Activated gamma-delta T cell treated with Interleukin-2 at 50 U/mL for 16 hours (primary cell): ENCODE data around the gene PPT2.
"Not testable (repeated sequence)": the region's sequence is repeated elsewhere in the genome, so short reads cannot be mapped to it uniquely, and the experiment has no call there.

Experiments
- DNase-seq: peaks from one replicate; pipeline ENCODE4 v3.0.0-alpha.2; 2020

PPT2 gene

DNA sequence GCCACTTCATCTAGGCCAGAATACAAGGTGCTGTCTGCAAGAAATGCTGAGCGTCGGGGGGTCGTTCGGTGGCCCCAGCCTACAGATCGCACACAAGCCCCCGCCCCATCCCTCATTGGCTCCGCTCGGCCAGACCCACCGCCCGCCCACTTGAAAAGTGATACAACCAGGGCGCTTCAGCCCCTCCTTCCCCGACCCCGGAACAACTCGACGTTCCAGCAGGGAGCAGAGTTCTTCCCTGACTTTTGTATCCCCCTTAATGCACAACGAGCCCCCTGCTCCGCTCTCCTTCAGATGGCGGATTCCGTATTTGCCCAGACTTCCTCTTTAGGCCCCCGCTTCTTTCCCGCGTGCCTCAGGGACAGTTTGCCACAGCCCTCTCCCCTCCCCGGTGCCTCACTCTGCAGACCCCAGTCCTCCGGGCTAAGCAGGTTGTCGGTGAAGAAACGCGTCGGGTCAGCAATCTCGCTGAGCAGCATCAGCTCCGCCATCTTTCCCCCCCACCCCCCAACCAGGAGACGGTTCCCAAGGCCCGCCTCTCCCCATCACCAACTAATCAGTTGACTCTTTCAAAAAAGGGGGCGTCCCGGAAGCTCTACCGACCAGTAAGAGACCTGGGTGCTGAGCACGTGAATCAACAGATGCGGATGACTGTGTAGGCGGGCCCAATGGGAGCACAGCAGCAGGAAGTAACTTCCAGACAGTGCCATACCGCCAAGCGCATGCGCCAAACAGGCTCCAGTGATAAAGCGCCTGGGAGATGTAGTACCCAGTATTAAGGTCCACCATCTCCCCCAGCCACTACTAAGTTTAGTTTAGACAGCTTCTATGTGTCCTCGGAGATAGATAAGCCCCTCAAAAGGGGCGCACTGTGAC, 26.0 kb upstream of the PPT2 start, which contains the start of gene ATF6B:
ATF6B (minus strand) TSS at position 530 of the 876 bp plus-strand sequence; CDS start at position 491, 39 bp downstream.
- DNase-seq: peak; percentile 97

DNA sequence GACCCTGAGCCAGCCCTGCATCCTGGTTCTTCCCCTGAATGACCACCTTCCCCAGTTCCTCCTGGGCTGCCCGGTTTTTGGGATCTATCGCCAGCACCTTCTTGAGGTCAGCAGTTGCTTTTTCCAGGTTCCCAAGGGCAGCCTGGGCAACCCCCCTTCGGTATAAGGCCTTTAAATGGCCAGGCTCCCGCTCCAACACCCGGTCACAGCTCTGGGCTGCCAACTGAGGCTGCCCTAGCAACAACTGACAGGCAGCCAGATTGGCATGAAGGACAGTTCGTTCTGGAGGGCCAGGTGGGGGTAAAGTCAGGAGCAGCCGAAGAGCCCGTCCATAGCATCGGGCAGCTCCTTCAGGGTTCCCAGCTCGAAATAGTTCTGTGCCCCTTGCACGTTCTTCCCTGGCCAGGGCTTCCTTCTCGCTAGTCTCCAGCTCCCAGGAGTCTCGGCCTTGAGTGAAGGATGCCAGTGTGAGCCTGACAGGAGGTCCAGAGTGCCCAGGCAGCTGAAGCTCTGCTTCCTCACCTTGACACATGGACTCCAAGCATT, 25.1 kb upstream of the PPT2 start:
- DNase-seq: no peak

DNA sequence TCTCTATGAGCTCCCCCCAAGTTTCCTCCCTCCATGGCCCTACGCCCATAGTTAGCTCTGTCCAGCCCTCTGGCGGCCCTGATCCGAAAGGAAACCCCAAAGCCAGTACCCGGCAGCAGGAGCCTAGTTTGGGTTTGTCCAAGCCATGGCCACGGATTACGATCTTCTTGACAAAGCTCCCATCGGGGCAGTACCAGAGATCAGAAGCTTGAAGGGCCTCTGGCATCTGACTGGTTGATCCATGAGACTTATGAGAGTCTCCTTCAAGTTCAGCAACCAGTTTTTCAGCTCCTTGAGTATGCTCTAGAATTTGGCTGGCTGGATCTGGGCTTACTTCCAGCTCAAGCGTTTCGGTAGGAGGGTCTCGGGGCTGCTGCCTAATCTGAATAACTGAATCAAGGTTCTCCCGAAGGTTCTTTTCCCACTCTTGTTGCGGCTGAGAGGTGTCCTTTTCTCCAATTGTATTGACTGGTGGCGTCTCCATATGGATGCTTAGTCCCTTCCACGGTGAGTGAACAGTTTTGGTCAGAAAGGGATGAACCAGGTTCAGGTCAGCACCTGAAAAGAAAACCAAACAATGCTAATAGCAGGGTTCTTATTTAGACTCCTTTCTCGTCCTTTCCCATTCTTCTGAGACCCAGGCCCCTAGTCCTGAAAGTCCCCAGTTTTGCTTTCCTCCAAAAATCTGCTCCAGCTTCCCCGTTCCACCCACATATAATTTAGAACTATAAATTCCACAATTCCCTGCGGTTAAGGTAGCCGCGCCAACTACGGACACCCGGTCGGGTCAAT, 24.4 kb upstream of the PPT2 start:
- no peak for DNase-seq

DNA sequence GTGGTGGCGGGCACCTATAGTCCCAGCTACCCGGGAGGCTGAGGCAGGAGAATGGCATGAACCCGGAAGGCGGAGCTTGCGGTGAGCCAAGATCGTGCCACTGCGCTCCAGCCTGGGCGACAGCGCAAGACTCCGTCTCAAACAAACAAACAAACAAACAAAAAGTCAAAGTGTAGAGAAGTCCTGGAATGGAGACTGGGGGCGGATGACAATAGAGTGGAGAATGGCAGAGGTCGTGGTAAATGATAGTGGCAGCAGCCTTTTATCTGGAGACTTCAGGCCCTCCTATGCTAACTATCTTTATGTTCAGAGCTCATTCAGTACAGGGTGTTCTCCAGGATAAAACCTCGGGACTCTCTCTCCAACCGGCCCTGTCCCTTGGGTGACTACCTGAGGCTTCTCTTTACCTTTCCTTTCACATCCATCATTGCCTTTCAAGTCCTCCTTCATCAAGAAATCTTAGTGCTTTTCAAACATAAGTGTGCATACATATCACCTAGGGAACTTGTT, 22.4 kb upstream of the PPT2 start:
- DNase-seq: no peak

DNA sequence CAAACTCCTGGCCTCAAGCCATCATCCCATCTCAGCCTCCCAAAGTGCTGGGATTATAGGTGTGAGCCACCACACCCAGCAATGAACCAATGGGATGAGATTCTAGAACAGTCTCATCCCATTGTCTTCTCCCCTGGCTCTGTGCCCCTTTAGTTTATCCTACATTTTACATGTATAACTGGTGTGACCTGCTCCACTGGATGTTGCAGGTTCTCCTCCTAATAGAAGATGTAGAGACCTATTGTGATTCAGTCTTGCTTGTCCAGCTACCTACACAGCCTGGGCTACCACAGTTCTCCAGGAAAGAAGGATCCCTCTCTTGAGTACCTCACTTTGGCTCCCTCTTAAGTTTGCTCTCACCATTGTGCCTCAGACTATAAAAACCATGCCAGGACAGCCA, 21.8 kb upstream of the PPT2 start:
- DNase-seq: no peak

DNA sequence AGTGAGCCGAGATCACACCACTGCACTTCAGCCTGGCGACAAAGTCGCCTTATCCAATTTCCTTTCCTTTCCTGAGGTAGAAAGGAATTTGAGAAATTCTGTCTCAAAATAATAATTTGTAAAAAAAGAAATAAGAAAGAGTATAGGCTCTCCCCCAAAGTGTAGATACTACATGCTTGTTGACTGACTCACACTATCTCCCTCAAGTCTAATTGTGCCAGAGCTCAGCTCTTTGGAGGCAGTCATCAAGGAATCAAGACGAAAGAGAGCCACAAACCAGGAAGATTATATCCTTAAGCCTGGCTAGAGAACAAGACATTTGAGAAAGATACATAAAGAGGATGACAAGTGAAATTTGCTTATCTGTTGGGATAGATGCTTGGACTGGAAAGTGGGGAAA, 20.2 kb upstream of the PPT2 start:
- DNase-seq: no peak

DNA sequence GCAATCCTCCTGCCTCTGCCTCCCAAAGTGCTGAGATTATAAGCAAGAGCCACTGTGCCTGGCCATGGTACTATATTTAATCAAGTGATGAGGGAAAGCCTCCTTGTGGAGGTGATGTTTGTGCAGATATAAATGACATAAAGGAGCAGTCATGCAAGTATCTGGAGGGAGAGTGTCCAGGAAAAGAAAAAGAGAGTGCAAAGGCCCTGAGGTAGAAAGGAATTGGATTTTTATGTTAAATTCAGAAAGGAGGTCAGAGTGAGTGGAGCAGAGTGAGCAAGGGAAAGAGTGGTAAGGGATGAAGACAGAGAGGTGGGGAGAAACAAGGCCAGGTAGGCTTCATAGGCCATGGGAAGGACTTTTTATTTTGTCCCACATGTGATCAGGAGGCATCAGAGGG, 16.5 kb upstream of the PPT2 start:
- no peak for DNase-seq

DNA sequence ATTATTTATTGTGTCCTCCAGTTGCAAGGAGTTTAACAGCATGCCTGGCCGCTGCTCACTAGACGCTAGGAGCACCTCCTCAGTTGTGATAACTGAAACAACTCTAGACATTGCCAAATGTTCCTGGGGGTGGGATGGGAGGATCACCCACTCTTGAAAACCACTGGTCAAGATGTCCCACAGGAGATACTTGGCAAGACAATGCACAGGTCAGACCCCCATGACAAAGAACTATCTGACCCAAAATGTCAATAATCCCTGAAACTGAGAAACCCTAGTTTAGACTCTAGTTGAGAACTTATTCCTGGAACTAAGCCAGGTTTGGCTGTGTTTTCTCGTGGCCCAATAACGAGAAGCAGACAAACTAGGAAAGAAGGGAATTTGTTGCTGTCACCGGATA, 14.4 kb upstream of the PPT2 start:
- no peak for DNase-seq

DNA sequence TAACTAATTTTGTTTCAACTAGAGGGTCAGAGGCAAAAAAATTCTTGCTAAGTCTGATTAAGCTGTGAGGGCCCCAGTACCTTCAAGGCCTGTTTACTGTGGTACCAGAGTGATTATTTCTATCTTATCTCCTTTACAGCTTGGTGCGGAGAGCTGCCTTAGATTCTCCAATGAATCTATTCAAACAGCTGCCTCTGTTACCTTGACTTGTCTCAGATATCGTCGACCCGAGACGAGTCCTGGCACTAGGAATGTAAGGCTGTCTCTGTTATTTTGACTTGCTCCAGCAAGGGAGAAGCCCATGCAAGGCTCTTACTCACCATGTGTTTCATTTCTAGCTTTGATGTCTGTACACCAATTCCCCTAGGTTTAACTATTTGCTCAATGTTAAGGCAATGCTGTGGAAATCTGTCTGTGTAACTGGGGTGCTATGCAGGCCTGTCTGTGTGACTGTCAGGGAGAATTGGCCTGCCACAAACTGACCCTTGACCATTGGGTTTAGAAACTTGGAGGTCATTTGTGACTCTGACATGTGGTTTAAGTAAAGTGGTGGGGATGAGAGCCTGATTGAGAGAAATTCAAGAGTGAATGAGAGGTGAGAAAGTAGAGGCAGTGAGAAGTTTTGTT, 13.4 kb upstream of the PPT2 start:
- DNase-seq: no peak

DNA sequence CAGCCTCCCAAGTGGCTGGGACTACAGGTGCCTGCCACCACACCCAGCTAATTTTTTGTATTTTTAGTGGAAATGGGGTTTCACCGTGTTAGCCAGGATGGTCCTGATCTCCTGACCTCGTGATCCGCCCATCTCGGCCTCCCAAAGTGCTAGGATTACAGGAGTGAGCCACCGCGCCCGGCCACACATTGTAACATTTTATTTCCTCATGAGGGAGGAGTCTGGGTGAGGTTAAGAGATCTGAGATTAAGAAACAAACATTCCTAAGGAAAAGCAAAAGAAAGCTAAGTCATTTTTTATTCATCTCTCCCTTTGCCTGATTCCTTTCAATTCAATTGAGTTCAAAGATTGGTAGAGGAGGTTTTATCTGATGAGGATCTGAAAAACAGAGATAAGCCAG, 9.7 kb upstream of the PPT2 start:
- not testable (repeated sequence) for DNase-seq

DNA sequence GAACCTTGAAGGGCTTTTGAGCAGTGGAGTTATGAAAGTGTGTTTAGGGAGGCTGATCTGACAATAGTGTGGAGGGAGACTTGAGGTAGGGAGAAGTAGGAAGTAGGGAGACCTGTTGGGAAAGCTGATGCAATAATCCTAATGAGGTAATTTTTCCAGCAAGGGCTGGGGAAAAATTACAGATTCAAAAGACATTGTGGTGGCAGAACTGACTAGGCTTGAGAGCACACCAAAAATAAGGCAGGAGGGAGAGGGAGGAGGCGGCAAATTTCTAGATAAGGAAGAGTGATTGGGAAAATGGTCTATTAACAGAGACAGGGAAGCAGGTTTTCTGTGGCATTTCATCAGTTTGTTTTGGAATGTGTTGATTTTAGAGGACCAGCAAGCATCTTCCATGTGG, 7.7 kb upstream of the PPT2 start:
- DNase-seq: no peak

DNA sequence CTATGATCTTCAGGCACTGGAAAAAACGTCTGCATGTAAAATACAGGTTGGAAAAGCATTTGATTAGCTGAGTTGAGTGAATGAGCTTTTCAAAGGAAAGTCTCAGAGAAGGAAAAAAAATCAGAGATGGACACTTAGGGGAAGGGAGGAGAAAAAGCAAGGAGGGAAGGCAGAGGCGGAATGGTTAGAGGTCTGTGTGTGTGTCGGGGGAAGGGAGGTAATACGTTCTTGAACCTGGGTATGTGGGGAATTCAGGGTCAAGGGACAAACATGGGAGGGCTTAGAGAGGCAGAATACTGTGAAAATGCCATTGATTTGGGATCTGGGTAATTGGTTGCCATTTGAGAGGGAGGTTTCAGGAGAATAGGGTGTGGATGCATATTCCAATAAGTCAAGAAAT, 7.3 kb upstream of the PPT2 start:
- no peak for DNase-seq

DNA sequence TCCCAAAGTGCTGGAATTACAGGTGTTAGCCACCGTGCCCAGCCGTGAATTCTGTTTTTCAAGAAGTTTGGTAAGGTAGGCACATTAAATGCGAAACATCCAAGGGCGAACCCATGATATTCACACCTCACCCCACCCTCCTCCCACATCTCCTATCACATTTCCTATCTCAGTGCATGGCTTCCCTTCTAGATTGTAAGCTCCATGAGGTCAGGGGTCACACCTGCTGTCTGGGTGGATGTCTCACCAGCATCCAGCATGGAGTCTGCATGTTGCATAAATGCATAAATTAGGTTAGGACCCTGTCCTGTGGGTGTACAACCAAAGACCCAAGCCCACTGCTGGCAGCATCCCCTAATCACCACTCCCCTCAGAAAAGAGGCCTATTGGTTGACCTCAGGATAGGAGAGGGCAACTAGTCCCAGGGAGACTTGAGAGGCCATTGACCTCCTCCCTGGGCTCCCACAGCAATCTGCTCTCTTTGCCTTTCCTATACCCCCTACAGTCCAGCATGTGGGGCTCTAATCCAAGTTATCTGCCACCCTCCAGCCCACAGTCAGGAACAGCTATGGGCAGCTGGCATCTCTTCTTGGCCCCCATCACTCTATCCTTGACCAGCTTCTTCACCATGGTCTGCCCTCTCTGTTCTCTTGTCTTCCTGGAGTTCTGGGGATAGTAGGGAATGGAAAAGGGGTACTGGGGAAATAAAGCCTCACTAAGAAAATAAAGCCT, 6.4 kb upstream of the PPT2 start:
- DNase-seq: no peak

DNA sequence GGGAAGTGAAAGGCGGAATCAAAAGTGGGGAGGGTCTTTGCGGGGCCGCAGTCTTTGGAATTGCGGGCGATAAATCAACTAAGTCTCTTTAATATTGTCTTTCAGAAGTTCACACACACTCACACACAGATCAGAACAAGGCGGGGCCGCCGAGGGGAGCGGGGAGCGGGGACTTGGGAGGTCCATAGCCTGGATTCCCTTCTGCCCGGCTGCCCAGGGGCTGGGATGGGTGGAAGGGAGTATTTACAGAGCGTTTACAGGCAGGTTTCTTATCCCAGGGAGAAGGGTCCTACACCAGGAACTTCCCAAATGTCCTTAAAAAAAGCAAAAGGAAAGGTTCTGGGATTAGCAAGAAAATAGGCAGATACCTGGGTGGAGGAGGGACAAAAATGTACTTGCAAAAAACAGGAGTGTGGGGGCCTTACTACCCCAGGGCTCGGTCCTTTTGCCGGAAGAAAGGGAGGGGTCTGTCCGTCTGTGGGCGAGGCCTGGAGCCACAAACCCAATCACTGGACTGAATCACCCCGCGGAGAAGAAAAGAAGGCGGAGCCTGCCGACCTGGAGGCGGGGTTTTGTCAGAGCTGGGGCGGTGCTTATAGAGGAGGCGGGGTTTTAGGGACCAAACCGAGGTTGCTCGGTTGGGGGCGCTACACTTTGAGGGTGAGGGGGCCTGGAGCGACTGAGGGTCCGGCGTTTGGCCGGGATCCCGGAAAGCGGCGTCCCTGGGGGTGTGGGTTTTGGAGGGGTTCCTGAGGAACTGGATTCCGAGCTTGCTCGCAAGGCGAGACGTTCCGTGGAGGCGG, 5.5 kb upstream of the PPT2 start:
- DNase-seq: peak; percentile 69

DNA sequence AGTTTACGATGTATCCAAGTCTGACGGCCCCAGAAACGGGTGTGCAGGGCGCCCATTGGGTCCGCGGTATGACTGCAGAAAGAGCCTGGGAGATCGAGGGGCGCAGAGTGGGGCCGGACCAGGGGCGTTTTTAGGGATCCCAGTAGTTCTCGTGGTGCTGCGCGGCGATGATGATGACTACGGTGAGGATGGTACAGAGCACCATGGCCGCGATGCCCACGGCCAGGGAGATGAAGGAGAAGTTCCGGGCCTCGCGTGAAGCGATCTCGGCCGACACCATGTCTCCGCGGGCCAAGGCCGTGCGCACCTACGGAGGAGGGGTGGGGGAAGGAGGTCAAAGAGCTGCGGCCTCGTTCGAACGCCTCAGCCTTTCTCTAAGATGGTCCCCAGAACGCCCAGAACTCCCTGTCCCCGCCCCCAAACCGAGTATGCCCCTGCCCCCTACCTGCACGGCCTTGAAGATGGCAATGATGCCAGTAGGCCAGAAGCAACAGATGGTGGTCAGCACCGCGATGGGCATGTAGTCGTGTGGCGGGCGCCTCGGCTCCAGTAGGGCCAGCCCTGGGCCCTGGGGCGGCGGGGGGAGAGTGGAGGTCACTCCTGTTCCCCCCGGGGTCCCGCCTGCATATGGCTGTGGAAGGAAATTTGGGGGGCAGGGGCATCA, 4.7 kb upstream of the PPT2 start:
- no peak for DNase-seq

DNA sequence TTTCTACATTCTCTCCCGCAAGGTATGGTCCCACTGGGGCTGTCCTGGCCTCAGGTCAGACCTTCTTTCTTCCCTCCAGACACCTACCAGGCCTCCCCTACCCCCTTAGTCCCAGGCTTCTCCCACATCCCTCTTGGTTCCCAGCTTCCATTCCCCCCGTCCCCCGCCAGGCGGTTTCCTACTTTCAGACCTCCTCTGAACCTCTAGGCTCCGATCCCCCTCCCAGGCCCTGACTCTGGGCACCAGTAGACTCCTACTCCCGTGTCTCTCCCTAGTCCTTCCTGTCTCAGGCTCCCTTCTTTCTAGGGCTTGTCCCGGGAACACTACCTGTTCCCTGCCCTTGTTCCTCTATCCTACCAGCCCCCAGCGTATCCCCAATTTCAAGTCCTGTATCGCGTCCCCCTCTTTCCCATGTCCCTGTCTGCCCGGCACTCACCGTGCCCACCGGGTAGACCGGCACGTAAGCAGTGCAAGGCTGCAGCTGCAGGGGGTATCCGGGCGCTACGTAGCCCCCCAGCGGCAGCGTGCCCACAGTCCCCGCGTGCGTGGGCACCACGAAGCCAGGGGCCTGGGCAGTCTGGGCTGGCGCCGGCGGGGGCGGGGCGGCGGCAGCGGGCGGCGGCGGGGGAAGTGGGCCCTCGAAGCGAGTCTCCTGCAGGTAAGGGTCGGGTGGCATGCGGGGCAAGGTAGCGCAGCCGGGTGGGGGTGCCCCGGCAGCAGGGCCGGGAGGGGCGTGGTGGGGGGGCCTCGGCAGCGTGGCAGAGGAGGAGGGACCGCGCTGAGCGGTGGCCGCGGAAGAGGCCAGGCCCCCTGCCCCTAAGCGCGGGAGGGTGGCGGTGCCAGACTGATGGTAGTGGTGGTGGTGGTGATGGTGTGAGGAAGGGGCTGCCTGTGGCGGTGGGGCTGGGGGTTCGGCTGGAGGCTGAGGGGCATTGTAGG, 3.7 kb upstream of the PPT2 start:
- DNase-seq: no peak

DNA sequence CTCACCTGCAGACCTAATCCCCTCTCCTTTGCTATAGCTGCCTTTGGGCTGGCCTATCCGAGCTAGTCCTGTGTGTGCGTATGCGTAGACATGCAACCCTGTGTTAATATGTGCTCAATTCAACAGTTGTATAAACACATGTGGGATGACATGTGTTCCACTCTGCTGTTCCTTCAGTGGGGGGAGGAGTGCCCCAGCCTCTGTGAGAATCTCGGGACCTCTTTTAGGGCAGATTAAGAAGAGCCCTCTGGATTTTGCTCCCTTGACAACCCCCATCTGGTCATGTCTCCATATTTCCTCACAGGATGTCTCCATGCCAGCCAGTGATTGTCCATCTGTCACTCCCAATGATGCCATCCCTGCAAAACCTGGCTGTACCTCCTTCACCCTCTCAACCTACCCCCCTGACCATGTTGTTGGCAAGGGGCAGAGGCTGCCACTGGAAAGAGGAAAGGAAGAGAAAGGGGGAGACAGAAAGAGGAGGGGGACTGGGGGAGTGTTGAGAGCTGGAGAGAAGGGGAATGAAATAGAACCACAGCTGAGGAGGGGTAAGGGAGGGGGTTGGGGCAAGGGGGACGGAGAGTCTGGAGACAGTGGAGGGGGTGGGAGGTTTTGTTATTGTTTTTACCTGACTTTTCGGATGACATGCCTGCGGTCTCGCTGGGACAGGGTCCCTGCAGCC, 2.6 kb upstream of the PPT2 start:
- DNase-seq: no peak

DNA sequence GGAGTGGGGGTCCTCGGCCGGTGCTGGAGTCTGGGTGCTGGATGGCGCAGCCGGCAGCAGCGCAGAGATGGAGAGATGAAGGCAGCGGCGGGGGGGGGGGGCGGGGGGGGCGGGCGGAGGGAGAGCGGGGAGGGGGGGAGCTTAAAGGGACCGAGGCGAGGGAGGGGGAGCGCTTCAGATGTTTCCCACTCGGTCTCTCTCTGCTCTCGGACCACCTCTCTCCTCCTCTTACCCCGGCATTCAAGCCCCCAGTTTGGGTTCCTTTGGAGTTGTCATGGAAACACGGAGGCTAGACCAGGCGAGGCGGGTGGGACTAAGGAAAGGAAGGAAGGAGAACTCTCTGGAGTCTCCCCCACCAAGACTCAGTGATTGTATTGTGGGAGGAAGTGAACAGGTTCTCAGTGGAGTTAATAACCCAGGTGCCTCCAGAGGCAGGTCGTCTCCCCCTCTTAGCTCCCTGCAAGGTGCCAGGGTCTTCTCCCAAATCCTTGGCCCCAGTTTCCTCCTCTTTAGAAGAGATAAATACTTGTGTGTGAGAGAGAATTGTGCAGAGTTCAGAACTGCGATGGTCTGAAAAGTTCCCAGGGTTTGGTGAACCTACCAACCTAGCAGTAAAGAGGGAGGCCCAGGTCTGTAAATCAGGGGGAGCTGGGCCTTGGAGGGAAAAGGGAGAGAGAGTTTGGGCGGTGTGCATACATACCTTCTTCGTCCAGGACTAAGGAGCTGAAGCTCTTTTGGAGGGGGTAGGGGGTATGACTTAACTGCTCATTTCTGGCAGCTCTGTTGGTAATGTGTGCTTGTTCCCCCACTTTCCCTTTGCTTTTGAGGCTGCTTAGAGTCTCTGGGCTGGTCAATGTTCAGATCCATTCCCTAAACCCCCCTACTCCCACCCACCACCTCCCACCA, 1.8 kb upstream of the PPT2 start, which contains the start of gene PRRT1:
PRRT1 (minus strand) TSS at position 77 of the 906 bp plus-strand sequence. CDS start 112 bp downstream, outside the sequence.
- DNase-seq: no peak
